ENCODE data around the gene DPP10. TPM values are rescaled to one million over a fixed set of nuclear protein-coding genes. Genes with fewer than 3 reads are reported as not detected.
A peak's percentile ranks its signal among the peaks of the same experiment; 100 is the strongest.

The DPP10 gene
- total RNA-seq, 1 donor from 2014 or later = 6.5 TPM

- no peak for TF ChIP-seq CTCF (IDR thresholded peaks at IDR 0.05)
- no peak for TF ChIP-seq EZH2phosphoT487 (IDR thresholded peaks at IDR 0.05)
- no peak for TF ChIP-seq EZH2 (IDR thresholded peaks at IDR 0.05)
- Histone ChIP-seq H3K27ac (no peak overlapping the region), H3K4me1 (no peaks in the 10 kb centered on the region), H3K9me3 (ENCODE audit: low read depth) (no peaks in the 10 kb centered on the region), H4K20me1 (ENCODE audit: low read depth) (no peaks in the 10 kb centered on the region), H3K27me3 (no peaks in the 10 kb centered on the region), H3K79me2 (ENCODE audit: low read depth) (no peaks in the 10 kb centered on the region), H2AFZ (replicated peaks) (no peak overlapping the region), H3K36me3 (no peaks in the 10 kb centered on the region), H3K9ac (no peak overlapping the region), H3K4me2 (no peak overlapping the region), H3K4me3 (no peak overlapping the region), H3F3A (ENCODE audit: low read depth) (no peaks in the 10 kb centered on the region)
- no peaks in the 10 kb centered on the region for H3K4me1 Mint-ChIP-seq
- H3K9me3 Mint-ChIP-seq = no peaks in the 10 kb centered on the region
- H3K27ac Mint-ChIP-seq = no peak overlapping the region
- no peaks in the 10 kb centered on the region for H3K36me3 Mint-ChIP-seq
- no peak overlapping the region for H3K4me3 Mint-ChIP-seq
- no peak for DNase-seq (ENCODE audit: low spot score)
- no peaks in the 10 kb centered on the region for H3K27me3 Mint-ChIP-seq (ENCODE audit: insufficient read depth, low read depth)
Observed at GRCh38 chr2:115077626-115078025, 635.2 kb downstream of the DPP10 start.

- Histone ChIP-seq H2AFZ (replicated peaks) (no peak overlapping the region), H3K4me3 (no peak overlapping the region), H3K36me3 (no peaks in the 10 kb centered on the region), H3K27me3 (no peaks in the 10 kb centered on the region), H3K27ac (no peak overlapping the region), H3K4me1 (no peaks in the 10 kb centered on the region), H3K9me3 (ENCODE audit: low read depth) (no peaks in the 10 kb centered on the region), H3K79me2 (ENCODE audit: low read depth) (no peaks in the 10 kb centered on the region), H3K4me2 (no peak overlapping the region), H3K9ac (no peak overlapping the region), H4K20me1 (ENCODE audit: low read depth) (no peaks in the 10 kb centered on the region), H3F3A (ENCODE audit: low read depth) (no peaks in the 10 kb centered on the region)
- DNase-seq (ENCODE audit: low spot score) = peak; percentile 15
- no peaks in the 10 kb centered on the region for H3K27me3 Mint-ChIP-seq (ENCODE audit: insufficient read depth, low read depth)
- TF ChIP-seq EZH2 (IDR thresholded peaks at IDR 0.05) (no peak), EZH2phosphoT487 (IDR thresholded peaks at IDR 0.05) (no peak), CTCF (IDR thresholded peaks at IDR 0.05) (peak; percentile 32)
- H3K9me3 Mint-ChIP-seq = no peaks in the 10 kb centered on the region
- no peak overlapping the region for H3K27ac Mint-ChIP-seq
- peaks cover 3% of the 10 kb centered on the region for H3K36me3 Mint-ChIP-seq
- H3K4me3 Mint-ChIP-seq = no peak overlapping the region
- no peaks in the 10 kb centered on the region for H3K4me1 Mint-ChIP-seq
Observed at GRCh38 chr2:115083225-115083624, 640.8 kb downstream of the DPP10 start.

GRCh38 chr2:115083711-115084110, 641.3 kb downstream of the DPP10 start:
- Histone ChIP-seq H3K9ac (no peak overlapping the region), H3K4me3 (no peak overlapping the region), H3K4me2 (no peak overlapping the region), H3K4me1 (no peaks in the 10 kb centered on the region), H3K79me2 (ENCODE audit: low read depth) (no peaks in the 10 kb centered on the region), H2AFZ (replicated peaks) (no peak overlapping the region), H3K9me3 (ENCODE audit: low read depth) (no peaks in the 10 kb centered on the region), H4K20me1 (ENCODE audit: low read depth) (no peaks in the 10 kb centered on the region), H3K36me3 (no peaks in the 10 kb centered on the region), H3F3A (ENCODE audit: low read depth) (no peaks in the 10 kb centered on the region), H3K27me3 (no peaks in the 10 kb centered on the region), H3K27ac (no peak overlapping the region)
- peaks cover 3% of the 10 kb centered on the region for H3K36me3 Mint-ChIP-seq
- H3K27me3 Mint-ChIP-seq (ENCODE audit: insufficient read depth, low read depth) = no peaks in the 10 kb centered on the region
- H3K27ac Mint-ChIP-seq = no peak overlapping the region
- H3K4me1 Mint-ChIP-seq = no peaks in the 10 kb centered on the region
- TF ChIP-seq EZH2phosphoT487 (IDR thresholded peaks at IDR 0.05) = no peak
- TF ChIP-seq CTCF (IDR thresholded peaks at IDR 0.05) = no peak
- TF ChIP-seq EZH2 (IDR thresholded peaks at IDR 0.05) = no peak
- H3K9me3 Mint-ChIP-seq = no peaks in the 10 kb centered on the region
- H3K4me3 Mint-ChIP-seq = no peak overlapping the region
- no peak for DNase-seq (ENCODE audit: low spot score)

All from neural progenitor cell (in vitro differentiated cells).